Caki2 (cell line): Measurements from ENCODE around the gene HOXC12. TPM values are rescaled to one million over a fixed set of nuclear protein-coding genes. Genes with fewer than 3 reads are reported as not detected.

Source experiments
- DNase-seq: peaks from one replicate; pipeline ENCODE4 v3.0.0-alpha.2; 2015; ENCODE audit warnings: low read depth
- in situ Hi-C: cut with HindIII; loops from 2 replicates; pipeline ENCODE4 v1.10.0; 2016; ENCODE audit warnings: low sequenced_read_pairs, low pct_unique_long_range_greater_than_20kb, mixed read lengths
- total RNA-seq: library from RNA; depleted of rRNA; stranded (reverse); fragments of >200 nt; shearing (Covaris generic); gene quantifications from 2 replicates; pipeline ENCODE4 v1.2.3, GENCODE V29; 2014; ENCODE audit warnings: low replicate concordance

HOXC12 gene
- total RNA-seq, 1 experiment from 2014 or later: not detected

- in situ Hi-C loops: no loop called here
- DNase-seq: no peak
Observed at GRCh38 chr12:53953831-53954693, 641 bp upstream of the HOXC12 start.

- DNase-seq: no peak
- in situ Hi-C loops: no loop called here
Observed at GRCh38 chr12:53955036-53955775, 503 bp downstream of the HOXC12 start.

GRCh38 chr12:53955776-53956250 lies 1.1 kb downstream of the HOXC12 start:
- in situ Hi-C loops: no loop called here
- no peak for DNase-seq

GRCh38 chr12:53956251-53956887 lies 1.7 kb downstream of the HOXC12 start:
- in situ Hi-C loops: no loop called here
- DNase-seq: no peak

GRCh38 chr12:53956914-53957536 lies 2.3 kb downstream of the HOXC12 start:
- in situ Hi-C loops: no loop called here
- DNase-seq: no peak

GRCh38 chr12:53958128-53958527 lies 3.4 kb downstream of the HOXC12 start:
- no peak for DNase-seq
- in situ Hi-C loops: no loop called here

GRCh38 chr12:53959314-53959713 lies 4.6 kb downstream of the HOXC12 start:
- in situ Hi-C loops: no loop called here
- no peak for DNase-seq

- in situ Hi-C loops: no loop called here
Observed at GRCh38 chr12:53960187-53961024, 5.7 kb downstream of the HOXC12 start.

GRCh38 chr12:53961025-53961761 lies 6.5 kb downstream of the HOXC12 start:
- in situ Hi-C loops: no loop called here
- DNase-seq: no peak

More at GRCh38 chr12:53960187-53961024, 5.7 kb downstream of the HOXC12 start:
- no peak for DNase-seq

GRCh38 chr12:53963005-53963404 lies 8.3 kb downstream of the HOXC12 start:
- in situ Hi-C loops: no loop called here
- no peak for DNase-seq

- in situ Hi-C loops: no loop called here
- DNase-seq: no peak
Observed at GRCh38 chr12:53963434-53964314, 9.0 kb downstream of the HOXC12 start.

- in situ Hi-C loops: no loop called here
- no peak for DNase-seq
Observed at GRCh38 chr12:53964315-53964713, 9.6 kb downstream of the HOXC12 start.

GRCh38 chr12:53965281-53966084 lies 10.8 kb downstream of the HOXC12 start:
- in situ Hi-C loops: no loop called here
- DNase-seq: no peak

- in situ Hi-C loops: no loop called here
- DNase-seq: no peak
Observed at GRCh38 chr12:53966085-53966384, 11.3 kb downstream of the HOXC12 start.

- in situ Hi-C loops: no loop called here
- DNase-seq: no peak
Observed at GRCh38 chr12:53966385-53967133, 11.9 kb downstream of the HOXC12 start.
